DND-41 (cell line): ENCODE data around the gene HRAS.

Experiments used
- ATAC-seq: fragments of 200-7000 bp; cut with Tn5 transposase; 3 replicates; pipeline ENCODE4 v1.9.1; 2021; ENCODE audit warnings: low read depth; ENCODE audit not compliant: insufficient read depth
- DNase-seq: peaks from one replicate; pipeline ENCODE4 v3.0.0-alpha.2; 2020
- H2AFZ ChIP-seq: 2 replicates; pipeline ENCODE4 v1.6.0; 2012; ENCODE audit warnings: low read depth, low read length
- H3K27ac ChIP-seq: 2 replicates; pipeline ENCODE4 v1.5.1; 2012; ENCODE audit warnings: low read length, inconsistent platforms
- H3K27me3 ChIP-seq: fragments of 200-600 bp; sonication (generic); 2 replicates; pipeline ENCODE4 v1.6.0; 2012; ENCODE audit warnings: low read length, mild to moderate bottlenecking, inconsistent platforms; ENCODE audit not compliant: insufficient read depth, poor library complexity
- H3K36me3 ChIP-seq: 2 replicates; pipeline ENCODE4 v1.5.1; 2012; ENCODE audit warnings: low read length, inconsistent platforms; ENCODE audit not compliant: insufficient read depth
- H3K4me1 ChIP-seq: 2 replicates; pipeline ENCODE4 v1.5.1; 2012; ENCODE audit warnings: mild to moderate bottlenecking, low read length; ENCODE audit not compliant: insufficient read depth
- H3K4me2 ChIP-seq: 2 replicates; pipeline ENCODE4 v1.6.0; 2012; ENCODE audit warnings: mild to moderate bottlenecking, moderate library complexity, low read length, inconsistent platforms; ENCODE audit not compliant: insufficient read depth
- H3K4me3 ChIP-seq, 2 experiments: fragments of 200-600 bp in 1 of 2; shearing (Covaris generic) in 1 of 2; 2 replicates each; pipeline ENCODE4 v1.5.1; 2012 to 2016; ENCODE audit warnings: inconsistent platforms in 2 of 2, low read length in 2 of 2, mild to moderate bottlenecking in 2 of 2, low read depth in 1 of 2, moderate library complexity in 1 of 2
- H3K79me2 ChIP-seq: 2 replicates; pipeline ENCODE4 v1.6.0; 2012; ENCODE audit warnings: low read length, inconsistent platforms; ENCODE audit not compliant: insufficient read depth
- H3K9ac ChIP-seq: 2 replicates; pipeline ENCODE4 v1.6.0; 2012; ENCODE audit warnings: low read depth, mild to moderate bottlenecking, inconsistent platforms, low read length, moderate library complexity
- H3K9me3 ChIP-seq: 2 replicates; pipeline ENCODE4 v1.5.1; 2012; ENCODE audit warnings: low read length, moderate library complexity, mild to moderate bottlenecking, inconsistent platforms; ENCODE audit not compliant: insufficient read depth, severe bottlenecking
- H4K20me1 ChIP-seq: 2 replicates; pipeline ENCODE4 v1.6.0; 2012; ENCODE audit warnings: low read length; ENCODE audit not compliant: insufficient read depth
- CTCF ChIP-seq: IDR thresholded peaks from 2 replicates; pipeline ENCODE4 v1.5.1; 2012; ENCODE audit warnings: borderline replicate concordance, low read length, moderate library complexity, mild to moderate bottlenecking; ENCODE audit not compliant: poor library complexity, severe bottlenecking; ENCODE audit errors: extremely low read depth
- EZH2 ChIP-seq: IDR thresholded peaks from 3 replicates; pipeline ENCODE4 v1.6.1; 2012; ENCODE audit warnings: borderline replicate concordance, low read depth, mild to moderate bottlenecking, moderate library complexity, low read length, inconsistent platforms; ENCODE audit not compliant: severe bottlenecking

Gene HRAS

DNA sequence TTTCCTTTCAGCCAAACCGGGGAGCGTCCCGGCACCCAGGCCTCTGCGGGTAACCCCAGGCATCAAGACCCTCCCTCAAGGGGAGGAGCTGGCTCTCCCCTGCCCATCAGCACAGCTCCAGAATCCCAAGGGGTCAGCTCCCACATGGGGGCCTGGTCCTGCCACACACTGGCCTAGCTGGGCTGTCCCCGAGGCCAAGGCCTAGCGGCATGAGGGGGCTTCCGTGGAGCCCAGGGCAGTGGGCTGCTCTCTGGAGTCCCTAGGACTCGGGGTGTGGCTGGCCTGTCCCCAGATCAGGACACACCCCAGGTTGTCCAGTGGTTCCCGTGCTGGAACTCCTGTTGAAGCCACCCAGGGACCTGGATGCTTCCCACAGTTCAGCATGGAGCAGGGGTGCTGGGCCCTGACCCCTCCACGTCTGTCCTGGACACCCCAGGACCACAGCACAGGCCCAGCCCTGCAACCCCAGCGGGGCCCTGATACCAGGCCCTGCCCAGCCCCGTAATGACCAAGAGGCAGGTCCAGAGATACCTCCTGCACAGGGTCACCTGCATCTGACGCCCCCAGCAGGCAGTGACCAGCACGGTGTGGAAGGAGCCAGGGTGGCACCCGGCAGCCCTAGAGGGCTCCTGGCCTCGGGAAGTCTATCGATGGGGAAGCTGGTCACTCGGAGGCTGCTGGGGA lies 5.5 kb downstream of the HRAS start:
- H3K9me3 ChIP-seq: no peaks in the 10 kb centered on the region
- H3K9ac ChIP-seq: no peak overlapping the region
- H3K36me3 ChIP-seq: peaks cover 35% of the 10 kb centered on the region
- no peak overlapping the region for H3K4me2 ChIP-seq
- peaks cover 16% of the 10 kb centered on the region for H3K79me2 ChIP-seq
- H4K20me1 ChIP-seq: peaks cover 36% of the 10 kb centered on the region
- H3K4me3 ChIP-seq: no peak overlapping the region
- TF ChIP-seq CTCF (no peak), EZH2 (no peak)
- no peak overlapping the region for H2AFZ ChIP-seq
- no peaks in the 10 kb centered on the region for H3K27me3 ChIP-seq
- H3K4me1 ChIP-seq: peaks cover 19% of the 10 kb centered on the region
- DNase-seq: no peak
- no peak overlapping the region for H3K27ac ChIP-seq
- no peak for ATAC-seq

DNA sequence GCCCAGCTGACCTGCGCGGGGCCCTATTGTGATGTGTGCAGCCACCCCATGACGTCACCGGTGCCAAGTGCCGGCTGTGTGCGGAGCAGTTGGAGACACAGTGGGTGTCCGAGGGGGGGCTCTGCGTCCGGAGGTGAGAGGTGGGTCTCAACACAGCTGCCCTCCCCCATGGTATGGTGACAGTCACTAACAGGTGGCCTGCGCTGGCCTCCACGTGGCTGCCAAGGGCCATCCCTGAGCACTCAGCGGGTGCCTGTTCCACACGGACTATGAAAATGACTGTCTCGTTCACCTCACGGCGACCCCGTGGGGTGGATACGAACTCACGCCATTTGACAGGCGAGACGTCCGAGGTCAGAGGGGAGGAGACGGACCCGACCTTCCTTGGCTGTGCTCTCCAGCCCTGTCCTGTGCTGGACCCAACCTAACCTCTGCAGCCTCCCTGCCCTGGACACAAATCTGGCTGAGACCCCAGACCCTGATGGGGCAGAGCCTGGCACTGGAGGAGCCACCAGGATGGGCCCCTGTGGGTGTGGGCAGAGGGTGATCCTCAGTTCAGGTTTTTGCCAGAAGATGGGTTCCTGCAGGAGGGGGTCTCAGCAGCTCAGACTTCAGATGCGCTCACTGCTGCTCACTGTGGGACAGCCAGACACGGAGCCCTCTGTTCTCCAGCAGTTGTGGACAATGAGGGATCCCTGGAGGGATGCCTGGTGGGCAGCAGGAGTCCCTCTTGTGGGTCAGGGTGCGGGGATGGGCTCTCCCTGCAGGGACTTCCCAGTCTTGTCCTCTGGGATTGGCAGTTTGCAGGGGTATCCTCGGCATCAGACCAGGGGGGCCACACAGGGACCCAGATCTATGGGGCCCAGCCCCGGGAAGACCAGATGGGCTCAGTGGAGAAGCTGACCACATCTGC lies 6.3 kb downstream of the HRAS start:
- Histone ChIP-seq H3K9ac (no peak overlapping the region), H3K27me3 (no peaks in the 10 kb centered on the region), H3K27ac (no peak overlapping the region), H3K4me2 (no peak overlapping the region), H2AFZ (no peak overlapping the region), H3K4me3 (no peak overlapping the region), H3K4me1 (peaks cover 11% of the 10 kb centered on the region), H3K9me3 (no peaks in the 10 kb centered on the region), H3K36me3 (peaks cover 31% of the 10 kb centered on the region), H3K79me2 (peaks cover 8% of the 10 kb centered on the region), H4K20me1 (peaks cover 28% of the 10 kb centered on the region)
- no peak for DNase-seq
- no peak for ATAC-seq
- no peak for TF ChIP-seq EZH2
- TF ChIP-seq CTCF: no peak

DNA sequence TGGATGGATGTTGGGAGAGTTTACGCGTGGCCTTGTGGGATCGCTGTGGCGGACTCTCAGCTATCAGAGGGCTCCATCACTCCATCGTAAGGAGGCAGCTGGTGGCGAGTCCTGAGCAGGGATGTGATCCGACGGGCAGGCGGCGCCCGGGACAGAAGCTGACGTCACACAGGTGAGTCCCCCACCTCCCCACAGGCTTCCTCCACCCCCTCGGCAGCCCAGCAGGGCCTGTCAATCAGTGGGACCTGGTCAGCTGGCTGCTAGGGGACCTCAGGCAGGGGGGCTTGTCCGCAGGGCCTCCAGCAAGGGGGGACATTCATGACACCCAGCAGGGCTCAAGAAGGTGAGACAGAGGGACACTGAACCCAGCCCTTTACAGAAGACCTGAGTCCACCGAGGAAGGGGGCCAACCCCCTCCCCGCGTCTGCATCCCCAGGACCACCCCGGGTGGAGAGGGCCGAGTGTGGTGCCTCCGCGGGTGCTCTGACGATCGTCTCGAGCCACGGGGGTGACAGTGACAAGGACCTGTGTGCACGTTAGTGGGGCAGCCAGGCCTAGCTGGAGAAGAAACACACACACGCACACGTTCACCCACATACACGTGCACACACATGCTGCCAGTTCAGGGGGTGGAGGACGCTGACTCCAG lies 7.1 kb downstream of the HRAS start:
- Histone ChIP-seq H3K4me3 (no peak overlapping the region), H3K27ac (no peak overlapping the region), H3K79me2 (peaks cover under 1% of the 10 kb centered on the region; the same call in 1 of the 2 replicates), H3K27me3 (no peaks in the 10 kb centered on the region), H3K9ac (no peak overlapping the region), H3K9me3 (no peaks in the 10 kb centered on the region), H3K36me3 (peaks cover 23% of the 10 kb centered on the region), H3K4me2 (no peak overlapping the region), H3K4me1 (0 out of 2 replicates have a peak, but pooled peaks cover 3% of the 10 kb centered on the region), H2AFZ (no peak overlapping the region), H4K20me1 (peaks cover 20% of the 10 kb centered on the region)
- TF ChIP-seq EZH2: no peak
- no peak for TF ChIP-seq CTCF
- no peak for ATAC-seq
- no peak for DNase-seq
